Limb (tissue), 2 donors: ENCODE results near the gene APOO.
"Not testable (repeated sequence)": the region's sequence is repeated elsewhere in the genome, so short reads cannot be mapped to it uniquely, and the experiment has no call there.

ENCODE experiments used
- DNase-seq, 2 donors: peaks; one replicate each; pipeline ENCODE4 v3.0.0-alpha.2; 2016; ENCODE audit errors: extremely low spot score in 2 of 2

APOO gene

GRCh38 chrX:23861215-23861896, 46.4 kb downstream of the APOO start:
- DNase-seq: no peak

GRCh38 chrX:23859238-23859637, 48.5 kb downstream of the APOO start:
- not testable (repeated sequence) for DNase-seq

- no peak for DNase-seq
These were observed 49.8 kb downstream of the APOO start for GRCh38 chrX:23857935-23858334.

DNA sequence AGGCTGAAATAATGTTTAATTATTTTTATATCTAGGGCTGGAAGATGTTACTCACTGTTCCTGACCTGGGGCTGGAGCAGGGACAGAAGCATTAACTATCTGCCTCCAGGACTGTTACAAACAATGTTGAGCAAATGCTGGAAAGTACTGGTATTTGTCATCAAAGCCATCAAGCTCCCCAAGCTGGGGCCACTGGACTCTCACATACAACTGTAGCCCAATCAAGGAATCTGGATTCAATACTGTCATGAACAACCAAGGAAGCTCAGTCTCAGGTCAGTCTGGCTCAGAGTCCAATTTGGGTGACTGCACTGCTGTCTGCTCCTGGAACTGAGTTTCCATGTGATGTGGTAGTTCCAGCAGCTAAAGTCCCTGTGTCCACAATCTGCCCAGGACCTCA, 50.4 kb downstream of the APOO start:
- DNase-seq: no peak

DNA sequence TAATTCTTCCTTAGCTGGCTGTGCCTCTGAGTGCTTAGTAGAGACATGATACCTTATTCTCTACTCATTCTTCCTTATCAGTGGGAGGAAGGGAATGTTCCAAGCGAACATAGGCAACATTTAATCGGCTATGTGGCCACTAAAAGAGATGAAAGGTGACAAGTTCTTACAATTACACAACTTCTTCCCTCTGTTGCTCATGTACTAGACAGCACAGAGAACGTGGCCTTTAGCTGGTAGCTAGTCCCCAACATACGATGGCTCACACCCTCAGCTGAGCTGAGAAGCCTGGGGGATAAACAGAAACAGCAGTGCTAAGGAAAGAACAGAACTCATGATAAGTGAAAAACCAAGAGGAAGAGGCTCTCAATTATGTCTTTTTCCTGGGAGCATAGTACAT, 52.2 kb downstream of the APOO start:
- DNase-seq: no peak

GRCh38 chrX:23854945-23855344, 52.8 kb downstream of the APOO start:
- no peak for DNase-seq

- no peak for DNase-seq
These were observed 53.6 kb downstream of the APOO start for GRCh38 chrX:23854122-23854521.

- DNase-seq: no peak
These were observed 56.2 kb downstream of the APOO start for GRCh38 chrX:23851544-23851943.

DNA sequence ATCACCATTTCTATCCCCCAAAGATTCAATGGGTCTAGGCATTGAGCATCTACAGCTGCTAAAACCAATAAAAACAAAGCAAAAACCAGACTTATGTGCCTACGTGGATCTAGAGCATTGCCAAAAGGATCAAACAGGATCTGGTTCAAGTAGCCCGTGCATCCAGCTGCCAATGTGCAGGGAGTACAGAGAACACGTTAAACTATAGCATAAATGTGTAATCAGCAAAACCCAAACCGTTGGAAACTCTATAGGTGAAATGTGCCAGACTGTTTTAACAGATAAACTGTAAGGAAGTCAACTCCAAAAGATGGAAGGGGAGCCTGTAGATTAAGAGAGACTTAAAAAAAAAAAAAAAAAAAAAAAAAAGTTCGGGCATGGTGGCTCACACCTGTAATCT, 58.5 kb downstream of the APOO start:
- DNase-seq: no peak

DNA sequence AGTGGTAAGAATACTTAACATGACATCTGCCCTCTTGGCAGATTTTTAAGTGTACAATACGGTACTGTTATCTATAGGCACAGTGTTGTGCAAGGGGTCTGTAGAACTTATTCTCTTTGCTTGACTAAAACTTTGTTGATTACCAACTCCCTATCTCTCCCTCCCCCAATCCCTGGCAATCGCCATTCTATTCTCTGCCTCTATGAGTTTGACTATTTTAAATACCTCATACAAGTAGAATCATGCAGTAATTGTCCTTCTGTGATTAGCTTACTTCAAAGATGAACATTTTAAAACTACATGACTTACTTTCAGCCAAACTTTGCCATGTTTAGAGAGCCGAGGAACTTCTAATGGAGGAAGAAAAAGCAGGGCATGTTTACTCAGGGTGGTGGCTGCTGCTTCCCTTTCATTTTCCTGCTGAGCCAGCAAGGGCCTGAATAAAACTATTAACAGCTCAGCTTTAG, 62.4 kb downstream of the APOO start:
- no peak for DNase-seq

- no peak for DNase-seq
These were observed 63.1 kb downstream of the APOO start for GRCh38 chrX:23844502-23845138.

DNA sequence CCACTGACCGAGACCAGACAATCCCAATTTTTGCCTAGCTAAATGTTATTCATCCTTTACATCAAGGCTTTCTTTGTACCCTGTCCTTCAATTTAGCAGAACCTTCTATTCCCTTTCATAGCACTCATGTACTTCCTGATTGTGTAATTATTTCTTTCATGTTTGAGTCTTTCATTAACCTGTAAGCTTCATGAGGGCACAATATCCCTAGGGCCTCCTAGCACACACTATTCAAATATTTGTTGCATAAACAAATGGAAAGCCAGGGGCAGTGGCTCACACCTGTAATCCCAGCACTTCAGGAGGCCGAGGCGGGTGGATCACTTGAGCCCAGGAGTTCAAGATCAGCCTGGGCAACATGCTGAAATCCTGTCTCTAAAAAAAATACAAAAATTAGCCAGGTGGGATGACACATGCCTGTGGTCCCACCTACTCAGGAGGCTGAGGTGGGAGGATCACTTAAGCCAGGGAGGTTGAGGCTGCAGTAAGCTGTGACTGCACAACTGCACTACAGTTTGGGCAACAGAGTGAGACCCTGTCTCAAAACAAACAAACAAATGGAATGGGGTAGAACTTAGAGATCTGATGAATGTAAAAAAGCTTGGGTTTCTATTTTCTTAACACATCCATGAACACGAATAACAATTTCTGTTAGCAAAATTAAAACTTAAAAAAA, 65.8 kb downstream of the APOO start:
- no peak for DNase-seq

DNA sequence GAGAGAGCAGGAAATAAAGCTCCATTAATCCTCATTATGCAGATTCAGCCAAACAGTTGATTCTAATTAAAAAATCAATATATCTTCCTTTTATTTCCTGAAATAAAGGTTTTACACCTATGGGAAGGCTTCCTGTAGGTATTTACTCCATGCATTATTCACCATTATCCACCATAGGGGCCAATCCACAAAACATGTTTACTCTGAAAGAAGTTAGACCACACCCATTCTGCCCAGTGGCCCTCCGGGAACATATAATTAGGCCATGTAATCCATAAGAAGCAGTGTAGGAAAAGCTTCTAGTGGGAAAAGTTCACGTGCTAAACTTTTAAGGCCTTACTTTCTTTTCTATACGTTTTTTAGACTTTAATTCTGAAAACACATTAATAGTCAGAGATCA, 67.1 kb downstream of the APOO start:
- no peak for DNase-seq

DNA sequence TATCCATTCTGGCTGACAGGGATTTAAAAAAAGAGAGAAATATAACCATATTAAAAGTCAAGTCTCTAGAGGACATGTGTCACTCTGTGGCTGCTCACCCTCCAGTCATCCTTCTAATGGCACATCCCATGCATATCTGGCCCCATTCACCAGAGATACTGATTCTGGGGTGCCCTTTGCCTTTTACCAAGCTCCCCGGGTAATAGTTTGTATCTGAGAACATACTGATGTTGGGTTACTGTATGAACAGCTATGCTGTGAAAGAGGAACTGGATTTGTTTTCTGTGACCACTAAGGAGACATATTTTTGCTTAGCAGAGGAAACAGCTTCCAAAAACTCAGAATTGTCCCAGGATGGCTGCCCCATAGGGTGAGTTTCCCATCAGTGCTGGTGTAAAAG, 68.8 kb downstream of the APOO start:
- no peak for DNase-seq

GRCh38 chrX:23832721-23833120, 75.0 kb downstream of the APOO start:
- DNase-seq: no peak

DNA sequence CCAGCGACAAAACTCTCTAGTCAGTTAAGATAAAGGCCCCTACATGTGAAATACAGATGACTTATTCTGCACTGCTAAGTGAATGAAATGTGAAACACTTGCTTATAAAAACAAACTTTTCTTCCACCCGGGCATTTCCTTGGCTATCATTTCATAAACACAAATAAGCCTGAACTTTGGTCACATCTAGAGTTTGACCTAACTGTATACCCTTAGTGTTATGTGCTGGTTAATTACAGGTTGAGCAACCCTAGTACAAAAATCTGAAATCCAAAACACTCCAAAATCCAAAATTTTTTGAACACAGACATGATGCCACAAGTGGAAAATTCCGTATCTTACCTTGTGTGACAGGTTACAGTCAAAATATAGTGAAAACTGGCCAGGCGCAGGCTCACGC, 78.9 kb downstream of the APOO start:
- DNase-seq: no peak

DNA sequence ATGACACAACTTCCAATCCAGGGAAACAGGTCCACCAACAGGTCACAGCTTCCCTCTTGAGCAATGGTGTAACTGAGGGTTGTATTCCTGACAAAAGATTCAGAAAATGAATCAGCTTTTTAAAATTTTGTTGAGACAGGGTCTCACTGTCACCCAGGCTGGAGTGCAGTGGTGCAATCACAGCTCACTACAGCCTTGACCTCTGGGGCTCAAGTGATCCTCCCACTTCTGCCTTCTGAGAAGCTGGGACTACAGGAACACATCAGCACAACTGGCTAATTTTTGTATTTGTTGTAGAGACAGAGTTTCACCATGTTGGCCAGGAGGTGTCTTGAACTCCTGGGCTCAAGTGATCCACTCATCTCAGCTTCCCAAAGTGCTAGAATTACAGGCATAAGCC, 81.1 kb downstream of the APOO start:
- no peak for DNase-seq

GRCh38 chrX:23826216-23826615, 81.5 kb downstream of the APOO start:
- DNase-seq: no peak

GRCh38 chrX:23825675-23826074, 82.1 kb downstream of the APOO start:
- DNase-seq: no peak

DNA sequence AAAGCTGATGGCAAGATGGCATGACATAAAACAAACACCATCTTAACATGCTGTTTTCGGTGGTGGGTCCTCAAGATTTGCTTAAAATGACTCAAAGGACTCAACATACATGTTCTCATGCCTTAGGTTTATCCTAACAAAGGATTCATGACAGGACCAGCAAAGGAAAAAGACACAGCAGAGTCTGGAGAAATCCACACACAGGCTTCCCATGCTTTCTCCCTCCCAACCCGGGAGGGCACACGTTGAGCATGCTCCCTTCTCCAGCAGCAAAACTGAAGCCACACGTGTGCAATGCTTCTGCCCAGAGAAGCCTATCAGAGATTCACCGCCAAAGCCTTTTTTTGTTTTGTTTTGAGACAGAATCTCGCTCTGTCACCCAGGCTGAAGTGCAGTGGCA, 84.9 kb downstream of the APOO start:
- no peak for DNase-seq

- DNase-seq: peak in 1 of 2 donors; percentile 18
These were observed 85.3 kb downstream of the APOO start for GRCh38 chrX:23822397-23822796.

DNA sequence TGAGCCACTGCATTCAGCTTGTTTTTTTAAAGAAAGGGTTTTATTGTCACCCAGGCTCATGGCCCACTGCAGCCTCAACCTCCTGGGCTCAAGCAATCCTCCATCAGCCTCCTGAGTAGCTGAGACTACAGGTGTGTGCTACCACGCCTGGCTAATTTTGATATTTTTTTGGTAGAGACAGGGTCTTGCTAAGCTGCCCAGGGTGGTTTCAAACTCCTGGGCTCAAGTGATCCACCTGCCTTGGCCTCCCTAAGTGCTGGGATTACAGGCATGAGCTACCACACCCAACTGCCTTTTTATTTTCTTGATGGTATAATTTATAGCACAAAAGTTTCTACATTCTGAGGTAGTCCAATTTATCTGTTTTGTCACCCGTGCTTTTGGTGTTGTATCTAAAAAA, 85.9 kb downstream of the APOO start:
- no peak for DNase-seq

DNA sequence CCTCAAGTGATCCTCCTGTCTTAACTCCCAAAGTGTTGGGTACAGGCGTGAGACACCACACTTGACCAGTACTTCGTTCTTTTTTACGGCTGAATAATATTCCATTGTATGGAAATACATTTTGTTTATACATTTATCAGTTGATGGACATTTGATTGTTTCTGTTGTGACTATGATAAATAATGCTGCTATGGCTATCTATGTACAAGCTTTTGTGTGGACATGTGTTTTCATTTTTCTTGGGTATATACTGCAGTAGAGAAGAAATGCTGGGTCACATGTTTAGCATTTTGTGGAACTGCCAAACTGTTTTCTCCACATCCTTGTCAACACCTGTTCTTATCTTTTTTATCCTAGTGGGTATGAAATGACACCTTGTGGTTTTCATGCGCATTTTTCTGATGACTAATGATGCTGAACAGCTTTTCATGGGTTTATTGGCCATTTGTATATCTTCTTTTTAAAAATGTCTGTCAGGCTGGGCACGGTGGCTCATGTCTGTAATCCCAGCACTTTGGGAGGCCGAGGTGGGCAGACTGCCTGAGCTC, 87.4 kb downstream of the APOO start:
- DNase-seq: no peak
